Calu3 (cell line): ENCODE data around the gene PNO1. TPM values are rescaled to one million over a fixed set of nuclear protein-coding genes. Genes with fewer than 3 reads are reported as not detected.
"Not testable (repeated sequence)": the region's sequence is repeated elsewhere in the genome, so short reads cannot be mapped to it uniquely, and the experiment has no call there.

Experiments used
- BruUV-seq: library from RNA; stranded (reverse); fragments of 400-500 nt; replicated peaks from 2 replicates; lab custom pipeline; 2021; lab: Mats Ljungman, UMichigan
- CTCF ChIA-PET: fragments of 300-600 bp; sonication (Branson Sonifier 250); formaldehyde crosslinking; loops from one replicate; lab custom pipeline; 2022; ENCODE audit warnings: antibody characterized with exemption; lab: Charles Lee
- DNase-seq: peaks from one replicate; pipeline ENCODE4 v3.0.0; 2022
- H3K27ac Mint-ChIP-seq: one replicate; pipeline ENCODE4 v1.8.0; 2022; ENCODE audit warnings: mixed read lengths; ENCODE audit not compliant: unreplicated experiment
- H3K27me3 Mint-ChIP-seq: one replicate; pipeline ENCODE4 v1.8.0; 2022; ENCODE audit warnings: mixed read lengths; ENCODE audit not compliant: unreplicated experiment
- H3K36me3 Mint-ChIP-seq: one replicate; pipeline ENCODE4 v1.8.0; 2022; ENCODE audit warnings: mild to moderate bottlenecking, moderate library complexity, mixed read lengths; ENCODE audit not compliant: insufficient read depth, unreplicated experiment
- H3K4me1 Mint-ChIP-seq: one replicate; pipeline ENCODE4 v1.8.0; 2022; ENCODE audit warnings: mild to moderate bottlenecking, low read depth, mixed read lengths; ENCODE audit not compliant: unreplicated experiment
- H3K4me3 Mint-ChIP-seq: one replicate; pipeline ENCODE4 v1.8.0; 2022; ENCODE audit warnings: mild to moderate bottlenecking, low read depth, moderate library complexity, mixed read lengths; ENCODE audit not compliant: unreplicated experiment
- H3K9me3 Mint-ChIP-seq: one replicate; pipeline ENCODE4 v1.8.0; 2022; ENCODE audit warnings: low read depth, mixed read lengths; ENCODE audit not compliant: unreplicated experiment
- CTCF ChIP-seq: fragments of 200-600 bp; IDR thresholded peaks from one replicate; pipeline ENCODE4 v1.8.0; 2022; ENCODE audit warnings: antibody characterized with exemption; ENCODE audit not compliant: unreplicated experiment
- intact Hi-C: fragments of 100-400 bp; cut with micrococcal nuclease; formaldehyde crosslinking; loops from one replicate; pipeline ENCODE4 v1.10.0; 2022; ENCODE audit not compliant: unreplicated experiment
- total RNA-seq: library from RNA; stranded (reverse); gene quantifications from 2 replicates; pipeline ENCODE4 v1.2.3, GENCODE V29; 2022

The PNO1 gene
- total RNA-seq, 1 experiment from 2014 or later: 23.6 TPM

GRCh38 chr2:68172990-68173700, 15.5 kb downstream of the PNO1 start:
- no TSS peak for BruUV-seq
- no peak overlapping the region for H3K4me3 Mint-ChIP-seq
- DNase-seq: no peak
- CTCF ChIA-PET: no interaction called here
- no peaks in the 10 kb centered on the region for H3K27me3 Mint-ChIP-seq
- intact Hi-C loops: no loop called here
- H3K27ac Mint-ChIP-seq: peak overlapping the region; percentile 39
- no peak for TF ChIP-seq CTCF
- no peaks in the 10 kb centered on the region for H3K9me3 Mint-ChIP-seq
- H3K36me3 Mint-ChIP-seq: peaks cover 20% of the 10 kb centered on the region
- no peaks in the 10 kb centered on the region for H3K4me1 Mint-ChIP-seq

- H3K27me3 Mint-ChIP-seq, H3K9me3 Mint-ChIP-seq, DNase-seq, H3K27ac Mint-ChIP-seq, H3K4me3 Mint-ChIP-seq, intact Hi-C loops, H3K4me1 Mint-ChIP-seq: not testable (repeated sequence)
- BruUV-seq: TSS peak; percentile 60
- CTCF ChIA-PET: interaction anchor here (1.2 kb wide), 1 partner anchor 9 kb away, joined by 3 read pairs; no protein-coding TSS in a partner anchor
- peaks cover 26% of the 10 kb centered on the region for H3K36me3 Mint-ChIP-seq
Observed at GRCh38 chr2:68175210-68175609, 17.5 kb downstream of the PNO1 start.

- BruUV-seq: no TSS peak
- H3K36me3 Mint-ChIP-seq: peaks cover 39% of the 10 kb centered on the region
- no peak for DNase-seq
- H3K27me3 Mint-ChIP-seq: no peaks in the 10 kb centered on the region
- no peak for TF ChIP-seq CTCF
- no peak overlapping the region for H3K4me3 Mint-ChIP-seq
- CTCF ChIA-PET: no interaction called here
- no peak overlapping the region for H3K27ac Mint-ChIP-seq
- H3K4me1 Mint-ChIP-seq: no peaks in the 10 kb centered on the region
- no peaks in the 10 kb centered on the region for H3K9me3 Mint-ChIP-seq
- intact Hi-C loops: no loop called here
Observed at GRCh38 chr2:68176657-68177056, 19.0 kb downstream of the PNO1 start.

GRCh38 chr2:68177541-68177940, 19.9 kb downstream of the PNO1 start:
- H3K27me3 Mint-ChIP-seq: no peaks in the 10 kb centered on the region
- BruUV-seq: no TSS peak
- peaks cover 44% of the 10 kb centered on the region for H3K36me3 Mint-ChIP-seq
- no peak overlapping the region for H3K27ac Mint-ChIP-seq
- intact Hi-C loops: no loop called here
- TF ChIP-seq CTCF: no peak
- H3K9me3 Mint-ChIP-seq: no peaks in the 10 kb centered on the region
- no peaks in the 10 kb centered on the region for H3K4me1 Mint-ChIP-seq
- CTCF ChIA-PET: interaction anchor here (1.3 kb wide), 1 partner anchor 8 kb away, joined by 4 read pairs; no protein-coding TSS in a partner anchor
- no peak overlapping the region for H3K4me3 Mint-ChIP-seq
- DNase-seq: no peak

GRCh38 chr2:68178432-68178831, 20.7 kb downstream of the PNO1 start:
- no peak overlapping the region for H3K27ac Mint-ChIP-seq
- intact Hi-C loops: no loop called here
- no peak for DNase-seq
- no peak overlapping the region for H3K4me3 Mint-ChIP-seq
- no peak for TF ChIP-seq CTCF
- H3K27me3 Mint-ChIP-seq: no peaks in the 10 kb centered on the region
- H3K9me3 Mint-ChIP-seq: no peaks in the 10 kb centered on the region
- BruUV-seq: no TSS peak
- no peaks in the 10 kb centered on the region for H3K4me1 Mint-ChIP-seq
- H3K36me3 Mint-ChIP-seq: peaks cover 45% of the 10 kb centered on the region
- CTCF ChIA-PET: interaction anchor here (1.3 kb wide), 1 partner anchor 9 kb away, joined by 4 read pairs; no protein-coding TSS in a partner anchor
